Limb (tissue), 2 donors: ENCODE measurements around the gene ENTPD7.
"Not testable (repeated sequence)": the region's sequence is repeated elsewhere in the genome, so short reads cannot be mapped to it uniquely, and the experiment has no call there.

Experiments used
- DNase-seq, 2 donors: peaks; one replicate each; pipeline ENCODE4 v3.0.0-alpha.2; 2016; ENCODE audit errors: extremely low spot score in 2 of 2

Gene ENTPD7

GRCh38 chr10:99746166-99746565 lies 86.9 kb downstream of the ENTPD7 start:
- DNase-seq: not testable (repeated sequence)

- no peak for DNase-seq
Observed at GRCh38 chr10:99748823-99749451, 89.6 kb downstream of the ENTPD7 start.

GRCh38 chr10:99750641-99751040 lies 91.3 kb downstream of the ENTPD7 start:
- no peak for DNase-seq

GRCh38 chr10:99754670-99755069 lies 95.4 kb downstream of the ENTPD7 start:
- no peak for DNase-seq
